SHP77 (cell line): ENCODE data around the gene PRKCH.
A peak's percentile ranks its signal among the peaks of the same experiment; 100 is the strongest.

Experiments
- DNase-seq, 2 experiments: peaks; one replicate each; lab custom pipeline; 2025; lab: John Stamatoyannopoulos, UW

PRKCH gene

GRCh38 chr14:61337893-61338292 is 16.5 kb downstream of the PRKCH start:
- DNase-seq, result no peak

- DNase-seq, result no peak
These were observed 17.1 kb downstream of the PRKCH start for GRCh38 chr14:61338457-61338856.

- no peak for DNase-seq
These were observed 20.2 kb downstream of the PRKCH start for GRCh38 chr14:61341275-61342206.

- no peak for DNase-seq
These were observed 21.1 kb downstream of the PRKCH start for GRCh38 chr14:61342486-61342885.

DNA sequence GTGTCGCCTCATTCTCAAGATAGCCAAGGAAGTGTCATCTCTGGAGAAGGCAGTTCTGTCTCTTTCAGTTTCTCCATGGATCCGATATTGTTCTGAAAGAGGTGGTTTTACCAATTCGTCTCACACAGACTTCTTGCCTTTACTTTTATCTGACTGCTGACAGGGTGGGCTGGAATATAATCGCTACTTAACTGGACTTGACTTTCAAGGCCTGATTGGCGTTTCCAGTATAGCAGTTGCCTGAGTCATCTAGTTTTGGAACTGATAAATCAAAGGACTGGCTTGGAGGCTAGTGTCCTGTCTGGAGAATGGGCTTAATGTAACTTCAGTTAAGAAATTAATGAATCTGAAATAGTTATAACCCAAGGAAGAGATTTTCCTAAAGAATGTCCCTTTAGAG is 21.6 kb downstream of the PRKCH start:
- no peak for DNase-seq

- no peak for DNase-seq
These were observed 22.1 kb downstream of the PRKCH start for GRCh38 chr14:61343471-61343870.

GRCh38 chr14:61343991-61344405 is 22.6 kb downstream of the PRKCH start:
- DNase-seq, result no peak

DNA sequence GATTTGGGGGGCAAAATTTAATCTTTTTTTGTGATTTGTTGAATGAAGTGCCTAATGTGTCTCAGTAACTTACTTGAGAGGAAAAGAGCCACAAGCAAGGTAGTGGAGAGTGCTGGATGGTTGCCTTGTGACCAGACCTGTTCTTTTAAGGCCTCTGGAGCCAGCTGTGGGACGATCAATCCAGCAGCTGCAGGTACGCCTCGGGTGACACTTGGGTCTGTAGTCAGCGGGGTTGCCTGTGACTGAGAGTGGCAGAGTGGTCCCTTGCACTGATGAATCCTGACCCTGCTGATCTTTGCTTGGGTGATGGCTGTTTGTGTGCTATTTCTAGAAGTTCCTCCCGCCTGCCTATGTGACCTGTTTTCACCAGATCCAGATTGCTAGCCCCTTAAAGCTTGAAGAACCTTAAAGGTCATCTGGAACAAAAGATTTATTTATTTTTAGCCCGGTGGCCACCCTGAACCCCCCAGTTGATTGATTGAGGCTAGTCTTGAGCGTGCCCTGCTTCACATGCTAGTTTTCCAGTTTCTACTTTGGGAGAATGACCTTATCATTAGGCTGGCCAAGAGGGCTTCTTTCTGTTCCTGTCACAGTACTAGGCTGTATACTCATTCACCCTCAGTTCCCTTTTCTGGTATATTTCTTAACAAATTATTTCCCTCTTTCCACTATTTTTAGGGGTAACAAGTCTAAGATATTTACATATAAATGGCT is 23.2 kb downstream of the PRKCH start:
- no peak for DNase-seq

- DNase-seq, result no peak
These were observed 23.7 kb downstream of the PRKCH start for GRCh38 chr14:61345151-61345482.

- no peak for DNase-seq
These were observed 24.8 kb downstream of the PRKCH start for GRCh38 chr14:61346221-61346620.

GRCh38 chr14:61346793-61347192 is 25.4 kb downstream of the PRKCH start:
- DNase-seq, result no peak

GRCh38 chr14:61347826-61348443 is 26.6 kb downstream of the PRKCH start:
- no peak for DNase-seq

DNA sequence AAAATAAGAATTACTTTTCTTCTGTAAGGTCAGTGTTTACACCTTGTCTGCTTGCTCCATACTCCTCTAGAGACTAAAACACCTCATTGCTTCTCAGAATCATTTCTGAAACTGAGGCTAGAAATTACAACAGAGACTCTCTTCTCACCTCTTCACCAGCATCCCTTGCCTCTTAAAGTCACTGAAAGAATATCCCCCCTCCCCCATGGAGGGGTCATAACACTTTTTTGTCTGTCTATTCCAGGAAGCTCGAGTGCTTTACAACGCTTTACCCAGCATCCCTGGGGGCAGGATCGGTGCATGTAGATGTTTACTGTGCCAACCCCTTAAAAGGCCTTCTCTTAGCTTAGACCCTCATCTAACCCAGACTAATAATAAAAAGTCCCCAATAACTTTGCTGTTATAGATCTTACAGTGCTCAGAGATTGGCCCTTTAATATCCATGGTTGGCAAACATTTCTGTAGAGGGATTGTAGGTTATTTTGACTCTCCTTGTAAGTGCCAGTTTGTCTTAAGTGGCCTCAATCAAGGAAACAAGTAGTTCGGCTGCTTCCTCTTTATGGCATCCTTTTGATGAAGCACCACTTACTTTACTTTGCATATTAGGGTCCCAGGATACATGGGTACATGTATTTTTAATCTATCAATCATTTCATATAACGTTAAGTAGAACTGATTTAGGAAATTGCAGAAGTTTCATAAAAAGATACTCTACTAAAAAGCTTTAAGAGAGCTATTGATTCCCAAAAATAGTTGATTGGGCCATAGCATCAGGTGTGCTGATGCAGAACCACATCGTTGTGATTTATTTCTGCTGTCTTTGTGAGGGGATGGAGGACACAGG is 29.3 kb downstream of the PRKCH start:
- no peak for DNase-seq

DNA sequence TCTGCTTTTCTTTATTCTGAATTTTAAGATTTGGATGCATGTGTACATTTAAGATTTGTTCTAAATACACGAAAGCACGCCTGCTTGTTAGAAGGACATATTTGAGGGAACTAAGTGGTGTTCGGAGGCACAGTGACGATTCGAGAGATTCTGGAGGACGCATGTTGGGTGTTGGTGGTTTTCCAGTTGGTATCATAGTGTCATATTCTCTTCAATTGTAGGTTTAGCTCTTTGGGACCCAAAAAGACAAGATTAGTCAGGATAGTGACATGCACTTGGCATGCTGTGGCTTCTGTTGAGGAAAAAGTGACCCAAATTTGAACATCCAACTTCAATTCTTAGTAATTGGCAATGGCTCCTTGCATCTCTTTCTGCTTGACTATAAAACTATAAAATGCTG is 30.1 kb downstream of the PRKCH start:
- DNase-seq, result no peak

GRCh38 chr14:61355892-61356325 is 34.5 kb downstream of the PRKCH start:
- DNase-seq, result peak in 1 of 2 experiments; percentile 8

- no peak for DNase-seq
These were observed 35.7 kb downstream of the PRKCH start for GRCh38 chr14:61357123-61357522.

DNA sequence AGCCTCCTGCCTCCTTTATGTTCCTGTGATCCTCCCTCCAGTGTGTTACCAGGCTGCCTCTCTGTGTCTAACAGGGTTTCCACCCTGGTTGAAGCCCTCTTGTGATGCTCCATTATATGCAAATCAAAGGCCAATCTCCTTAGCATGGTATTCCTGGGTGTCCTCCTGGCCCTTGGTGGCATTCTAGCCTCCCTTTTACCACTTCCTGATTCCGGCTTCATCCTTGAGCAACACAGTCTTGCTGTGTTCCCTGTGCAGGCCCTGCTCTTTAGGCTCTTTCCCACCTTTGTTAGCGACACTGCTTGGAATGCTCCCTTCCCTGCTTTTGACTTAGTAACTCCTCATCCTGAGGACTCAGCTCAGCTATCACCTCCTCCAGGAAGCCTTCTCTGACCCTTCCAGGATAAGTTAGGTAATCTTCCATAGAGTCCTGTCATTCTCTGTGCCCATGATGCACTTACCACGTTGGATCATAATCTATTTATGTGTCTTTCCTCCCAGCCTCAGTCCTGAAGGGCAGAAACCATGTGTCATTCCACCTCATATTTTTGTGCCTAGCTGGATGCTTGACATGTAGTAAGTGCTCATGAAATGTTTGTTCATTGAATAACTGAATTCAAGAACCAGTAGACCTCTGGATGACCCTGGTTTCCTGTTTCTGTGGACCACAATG is 37.3 kb downstream of the PRKCH start:
- DNase-seq, result no peak

GRCh38 chr14:61360796-61361525 is 39.6 kb downstream of the PRKCH start:
- DNase-seq, result no peak

- DNase-seq, result no peak
These were observed 40.8 kb downstream of the PRKCH start for GRCh38 chr14:61362072-61362750.

- no peak for DNase-seq
These were observed 42.9 kb downstream of the PRKCH start for GRCh38 chr14:61364243-61364642.
